HepG2 (cell line): ENCODE measurements around the gene ALOXE3. TPM values are rescaled to one million over a fixed set of nuclear protein-coding genes. Genes with fewer than 3 reads are reported as not detected.
A peak's percentile ranks its signal among the peaks of the same experiment; 100 is the strongest.

Source experiments
- ATAC-seq: fragments of 200-7000 bp; cut with Tn5 transposase; 3 replicates; pipeline ENCODE4 v1.9.1; 2020; ENCODE audit warnings: mild to moderate bottlenecking, moderate library complexity
- BruUV-seq: library from RNA; stranded (reverse); fragments of 400-500 nt; replicated peaks from 2 replicates; lab custom pipeline; 2021; lab: Mats Ljungman, UMichigan
- CTCF ChIA-PET: fragments of 300-600 bp; formaldehyde crosslinking; extraction: SDS; loops from one replicate; lab custom pipeline; 2021; ENCODE audit warnings: low total read pairs, inconsistent platforms, low intra/inter-chr PET ratio; lab: Yijun Ruan, JAX
- POLR2A ChIA-PET: fragments of 350-600 bp; sonication (Branson Sonifier 250); formaldehyde crosslinking; loops from one replicate; lab custom pipeline; 2020; ENCODE audit warnings: antibody characterized with exemption, inconsistent platforms; lab: Yijun Ruan, JAX
- DNase-seq: peaks from one replicate; pipeline ENCODE4 v3.0.0-alpha.2; 2015; ENCODE audit warnings: low spot score
- FAIRE-seq: peaks from 3 replicates; lab custom pipeline; 2011; peaks lifted over from hg19 to GRCh38; lab: Jason Lieb, UNC
- H2AFZ ChIP-seq: one replicate; pipeline ENCODE4 v1.6.1; 2011; ENCODE audit warnings: low read length, inconsistent platforms
- H3K27ac ChIP-seq: fragments of 300-600 bp; 3 replicates; pipeline ENCODE4 v1.8.0; 2011; ENCODE audit warnings: mixed run types, mild to moderate bottlenecking, mixed read lengths, low read length, inconsistent platforms; ENCODE audit not compliant: insufficient read depth; ENCODE audit errors: extremely low read length
- H3K27me3 ChIP-seq, 2 experiments: fragments of 200-600 bp in 1 of 2; 2 replicates in 1 of 2; 3 replicates in 1 of 2; pipeline versions ENCODE4 v1.6.0 to v1.8.0; 2011; ENCODE audit warnings: low read length in 2 of 2, mild to moderate bottlenecking in 2 of 2, moderate library complexity in 2 of 2, inconsistent platforms in 1 of 2; ENCODE audit not compliant: insufficient read depth in 2 of 2, control insufficient read depth in 1 of 2
- H3K36me3 ChIP-seq, 2 experiments: fragments of 200-600 bp in 1 of 2; replicated peaks in 1 of 2; 2 replicates in 1 of 2; 3 replicates in 1 of 2; pipeline versions ENCODE4 v1.5.1 to v1.8.0; 2011; ENCODE audit warnings: low read length in 2 of 2, inconsistent platforms in 1 of 2; ENCODE audit not compliant: insufficient read depth in 2 of 2, control insufficient read depth in 1 of 2
- H3K4me1 ChIP-seq: 2 replicates; pipeline ENCODE4 v1.5.1; 2012; ENCODE audit warnings: low read length, inconsistent platforms; ENCODE audit not compliant: insufficient read depth
- H3K4me2 ChIP-seq: 2 replicates; pipeline ENCODE4 v1.6.0; 2011; ENCODE audit warnings: low read depth, low read length, inconsistent platforms
- H3K4me3 ChIP-seq, 3 experiments: fragments of 200-600 bp in 1 of 3; sonication (generic), shearing (Covaris generic) in 1 of 3; replicated peaks in 1 of 3; 2 replicates each; pipeline ENCODE4 v1.5.1; 2011 to 2016; ENCODE audit warnings: low read length in 3 of 3, inconsistent platforms in 2 of 3, low read depth in 2 of 3, mild to moderate bottlenecking in 2 of 3, control low read depth in 1 of 3, mixed read lengths in 1 of 3; ENCODE audit not compliant: insufficient read depth in 1 of 3
- H3K79me2 ChIP-seq: one replicate; pipeline ENCODE4 v1.6.1; 2011; ENCODE audit warnings: low read length, inconsistent platforms; ENCODE audit not compliant: insufficient read depth
- H3K9ac ChIP-seq: 2 replicates; pipeline ENCODE4 v1.6.0; 2011; ENCODE audit warnings: mild to moderate bottlenecking, low read depth, low read length, inconsistent platforms; ENCODE audit not compliant: insufficient read depth
- H3K9me3 ChIP-seq: 2 replicates; pipeline ENCODE4 v1.5.1; 2012; ENCODE audit warnings: mild to moderate bottlenecking, low read length
- H4K20me1 ChIP-seq: 2 replicates; pipeline ENCODE4 v1.6.0; 2011; ENCODE audit warnings: inconsistent platforms, mild to moderate bottlenecking, low read length, moderate library complexity; ENCODE audit not compliant: insufficient read depth
- ADNP ChIP-seq: sonication (generic); formaldehyde crosslinking; IDR thresholded peaks from 2 replicates; pipeline ENCODE4 v1.4.0; 2020; ENCODE audit warnings: missing genetic modification reagents
- CC2D1A ChIP-seq: sonication (generic); formaldehyde crosslinking; IDR thresholded peaks from 2 replicates; pipeline ENCODE4 v1.8.1; 2023; ENCODE audit warnings: mild to moderate bottlenecking, missing genetic modification reagents
- FOXJ3 ChIP-seq: sonication (generic); formaldehyde crosslinking; IDR thresholded peaks from 2 replicates; pipeline ENCODE4 v1.4.0; 2020; ENCODE audit warnings: missing genetic modification reagents, mild to moderate bottlenecking, borderline replicate concordance
- KDM2A ChIP-seq: sonication (generic); formaldehyde crosslinking; IDR thresholded peaks from 2 replicates; pipeline ENCODE4 v1.4.0; 2020; ENCODE audit warnings: low read depth, missing genetic modification reagents, borderline replicate concordance
- SKI ChIP-seq: fragments of 450-650 bp; IDR thresholded peaks from one replicate; pipeline ENCODE4 v1.6.1; 2018; ENCODE audit warnings: mild to moderate bottlenecking; ENCODE audit not compliant: partially characterized antibody
- SNRNP70 ChIP-seq: fragments of 200-400 bp; formaldehyde crosslinking; IDR thresholded peaks from 2 replicates; pipeline ENCODE4 v1.6.1; 2017; ENCODE audit warnings: mild to moderate bottlenecking, low read depth, low read length, moderate library complexity
- TBX2 ChIP-seq: sonication (generic); formaldehyde crosslinking; IDR thresholded peaks from 2 replicates; pipeline ENCODE4 v1.5.0; 2020; ENCODE audit warnings: missing genetic modification reagents, mild to moderate bottlenecking, borderline replicate concordance
- ZBTB1 ChIP-seq: sonication (generic); formaldehyde crosslinking; IDR thresholded peaks from 2 replicates; pipeline ENCODE4 v1.4.0; 2020; ENCODE audit warnings: missing genetic modification reagents, borderline replicate concordance
- ZBTB20 ChIP-seq: sonication (generic); formaldehyde crosslinking; IDR thresholded peaks from 2 replicates; pipeline ENCODE4 v1.8.1; 2023; ENCODE audit warnings: missing genetic modification reagents, low read depth, mild to moderate bottlenecking, borderline replicate concordance
- ZNF296 ChIP-seq: sonication (generic); formaldehyde crosslinking; conservative IDR thresholded peaks from 2 replicates; pipeline ENCODE4 v1.5.0; 2020; ENCODE audit warnings: mild to moderate bottlenecking, missing genetic modification reagents
- ZNF501 ChIP-seq: sonication (generic); formaldehyde crosslinking; IDR thresholded peaks from 2 replicates; pipeline ENCODE4 v1.5.1; 2020; ENCODE audit warnings: mild to moderate bottlenecking, moderate library complexity, missing genetic modification reagents
- ZNF569 ChIP-seq: sonication (generic); formaldehyde crosslinking; IDR thresholded peaks from 2 replicates; pipeline ENCODE4 v1.5.0; 2020; ENCODE audit warnings: mild to moderate bottlenecking, missing genetic modification reagents, moderate library complexity, borderline replicate concordance
- ZNF589 ChIP-seq: sonication (generic); formaldehyde crosslinking; conservative IDR thresholded peaks from 2 replicates; pipeline ENCODE4 v1.8.0; 2022; ENCODE audit warnings: mild to moderate bottlenecking, moderate library complexity, missing genetic modification reagents
- ZNF644 ChIP-seq: IDR thresholded peaks from 2 replicates; pipeline ENCODE4 v1.6.1; 2016; ENCODE audit warnings: low read depth
- WGBS: methylation state at CpG from one replicate; pipeline ENCODE4 v1.1.6; 2017; ENCODE audit warnings: low lambda C conversion rate; 5-methylcytosine and 5-hydroxymethylcytosine counted together
- in situ Hi-C: cut with HindIII; loops from 2 replicates; pipeline ENCODE4 v1.10.0; 2017; ENCODE audit warnings: low pct_unique_long_range_greater_than_20kb; ENCODE audit not compliant: extremely low pct_ligation_motif_present
- intact Hi-C: fragments of 100-400 bp; cut with micrococcal nuclease; formaldehyde crosslinking; loops from one replicate; pipeline ENCODE4 v1.10.0; 2022; ENCODE audit not compliant: unreplicated experiment
- polyA plus RNA-seq, 8 experiments: library from polyadenylated mRNA; depleted of rRNA in 3 of 8; stranded (reverse) in 7 of 8; unstranded in 1 of 8; fragments of >200 nt; fragmentation: Illumina TruSeq in 4 of 8; extraction: Trizol in 4 of 8; gene quantifications; 2 replicates each; pipeline versions ENCODE4 v1.2.1 to v1.2.3, GENCODE V29; 2011 to 2016; ENCODE audit warnings: low read depth in 4 of 8, missing spikeins in 1 of 8, mixed read lengths in 1 of 8; ENCODE audit not compliant: insufficient read depth in 1 of 8
- total RNA-seq, 5 experiments: library from RNA; depleted of rRNA; stranded (reverse); fragments of >200 nt; fragmentation: Illumina TruSeq; extraction: Trizol; gene quantifications; 2 replicates each; pipeline ENCODE4 v1.2.3, GENCODE V29; 2016; ENCODE audit warnings: low read depth in 1 of 5

Gene ALOXE3
- total and polyA plus RNA-seq, 2 of the 13 experiments (the other 11 are each of a cell fraction or from before 2014, with no cell fraction given) = 0.07 TPM; not detected in 1

DNA sequence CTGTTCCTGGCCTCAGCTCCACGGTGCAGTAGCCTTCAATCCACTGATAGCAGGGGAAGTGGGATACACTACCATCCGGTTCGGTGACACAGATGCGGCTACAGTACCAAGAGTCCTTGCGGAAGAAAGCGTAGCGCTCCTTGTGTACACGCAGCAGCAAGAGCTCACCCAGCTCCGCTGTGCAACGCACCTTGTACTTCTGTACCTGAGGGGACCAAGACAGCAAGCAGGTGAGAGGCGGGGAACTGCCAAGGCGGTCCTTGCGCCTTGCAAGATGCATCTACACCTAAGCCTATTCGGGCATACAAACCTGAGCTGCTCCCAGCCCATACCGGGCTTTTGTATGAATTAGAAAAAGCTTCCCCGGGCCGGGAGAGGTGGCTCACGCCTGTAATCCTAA is 1.5 kb downstream of the ALOXE3 start:
- ATAC-seq = no peak

DNA sequence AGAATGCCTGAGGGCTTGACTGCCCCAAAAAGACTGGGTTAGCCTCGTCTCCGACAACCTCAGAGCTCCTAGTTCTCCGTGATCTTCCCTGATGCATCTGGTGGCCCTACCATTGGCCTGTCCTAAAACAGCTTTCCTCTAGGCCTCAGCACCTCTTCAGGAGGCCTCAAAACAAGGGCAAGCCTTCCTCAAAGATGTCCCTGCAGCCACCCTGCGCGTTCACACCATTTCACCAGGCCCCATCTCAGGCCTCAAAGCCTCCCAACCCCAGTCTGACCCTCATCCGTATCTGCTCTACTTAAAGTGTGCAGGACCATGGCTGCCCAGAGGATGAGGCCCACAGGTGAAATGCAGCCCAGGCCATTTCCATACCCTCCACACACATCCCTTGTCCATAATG is 7.4 kb downstream of the ALOXE3 start:
- in situ Hi-C loops = no loop called here
- H3K4me1 ChIP-seq = no peaks in the 10 kb centered on the region
- TF ChIP-seq ZBTB20 (CRISPR knock-in tag) (no peak), CC2D1A (CRISPR knock-in tag) (no peak), ZNF296 (CRISPR knock-in tag) (no peak), FOXJ3 (CRISPR knock-in tag) (no peak), ZNF644 (no peak), TBX2 (CRISPR knock-in tag) (no peak), ZBTB1 (CRISPR knock-in tag) (no peak), SNRNP70 (no peak), ZNF501 (CRISPR knock-in tag) (no peak), ZNF589 (CRISPR knock-in tag) (no peak), ZNF569 (CRISPR knock-in tag) (no peak), ADNP (CRISPR knock-in tag) (no peak)
- no peak overlapping the region for H3K27ac ChIP-seq
- no peak overlapping the region for H2AFZ ChIP-seq
- H3K9ac ChIP-seq = no peak overlapping the region
- WGBS = 53% methylated on average over 6 of the region's 6 CpGs
- FAIRE-seq (no peak), DNase-seq (no peak), ATAC-seq (no peak)
- H4K20me1 ChIP-seq = no peaks in the 10 kb centered on the region
- no peak overlapping the region for H3K4me3 ChIP-seq
- H3K36me3 ChIP-seq = no peaks in the 10 kb centered on the region
- no TSS peak for BruUV-seq
- ChIA-PET POLR2A (no interaction called here), CTCF (interaction anchor here (1.7 to 2.5 kb wide), 3 partner anchors 17 to 51 kb away, joined by 4 to 14 read pairs (median 11); no protein-coding TSS in a partner anchor)
- no peaks in the 10 kb centered on the region for H3K9me3 ChIP-seq
- no peak overlapping the region for H3K4me2 ChIP-seq
- intact Hi-C loops = loop anchor here (1.0 to 5.0 kb wide), 2 partner anchors 7 to 49 kb away; partner anchors contain the start of gene ALOXE3
- peaks cover 7 to 62% of the 10 kb centered on the region in 2 experiments; a peak in 4 of 5 replicates for H3K27me3 ChIP-seq
- H3K79me2 ChIP-seq = no peaks in the 10 kb centered on the region

More for the DNA sequence above, 1.5 kb downstream of the ALOXE3 start:
- H3K4me1 ChIP-seq = peaks cover 30% of the 10 kb centered on the region
- TF ChIP-seq SKI (no peak), KDM2A (0 out of 2 replicates have a peak, but pooled peaks have one; percentile 4)
- WGBS = 55% methylated on average over 18 of the region's 18 CpGs
- DNase-seq (no peak), FAIRE-seq (no peak)
- intact Hi-C loops (loop anchor here (5.0 kb wide), 1 partner anchor 34 kb away; no protein-coding TSS in a partner anchor), in situ Hi-C loops (loop anchor here (5.0 kb wide), 1 partner anchor 44 kb away; no protein-coding TSS in a partner anchor)
- H3K9me3 ChIP-seq = no peaks in the 10 kb centered on the region
- peaks cover 11% of the 10 kb centered on the region; the same call in 1 of the 2 replicates for H4K20me1 ChIP-seq
- H3K4me3 ChIP-seq = no peak overlapping the region
- no peak overlapping the region for H3K9ac ChIP-seq
- H3K79me2 ChIP-seq = no peaks in the 10 kb centered on the region
- no peak overlapping the region for H3K4me2 ChIP-seq
- no peak overlapping the region for H2AFZ ChIP-seq
- ChIA-PET CTCF (no interaction called here), POLR2A (no interaction called here)
- no TSS peak for BruUV-seq
- peaks cover 2 to 46% of the 10 kb centered on the region in 2 experiments; a peak in 4 of 5 replicates for H3K27me3 ChIP-seq
- H3K27ac ChIP-seq = no peak overlapping the region
- H3K36me3 ChIP-seq = no peaks in the 10 kb centered on the region
